ENCODE measurements around the gene PRKCE.

The PRKCE gene

GRCh38 chr2:45631955-45632354 lies 19.5 kb upstream of the PRKCE start:
- DNase-seq (ENCODE audit: low read depth, low spot score) = no peak

DNA sequence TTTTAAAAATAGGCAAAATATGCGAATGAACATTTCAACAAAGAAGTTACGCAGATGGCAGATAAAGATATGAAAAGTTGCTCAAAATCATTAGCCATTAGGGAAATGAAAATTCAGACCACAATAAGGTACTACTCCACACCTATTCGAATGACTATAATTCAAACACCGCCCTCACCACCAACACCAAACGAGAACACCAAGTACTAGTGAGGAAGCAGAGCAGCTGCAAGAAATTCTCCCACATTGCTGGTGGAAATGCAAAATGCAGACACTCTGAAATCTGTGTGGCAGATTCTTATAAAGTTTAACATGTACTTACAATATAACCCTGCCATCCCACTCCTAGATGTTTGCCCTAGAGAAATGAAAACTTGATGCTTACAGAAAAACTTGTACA lies 17.3 kb upstream of the PRKCE start:
- no peak for DNase-seq (ENCODE audit: low read depth, low spot score)

DNA sequence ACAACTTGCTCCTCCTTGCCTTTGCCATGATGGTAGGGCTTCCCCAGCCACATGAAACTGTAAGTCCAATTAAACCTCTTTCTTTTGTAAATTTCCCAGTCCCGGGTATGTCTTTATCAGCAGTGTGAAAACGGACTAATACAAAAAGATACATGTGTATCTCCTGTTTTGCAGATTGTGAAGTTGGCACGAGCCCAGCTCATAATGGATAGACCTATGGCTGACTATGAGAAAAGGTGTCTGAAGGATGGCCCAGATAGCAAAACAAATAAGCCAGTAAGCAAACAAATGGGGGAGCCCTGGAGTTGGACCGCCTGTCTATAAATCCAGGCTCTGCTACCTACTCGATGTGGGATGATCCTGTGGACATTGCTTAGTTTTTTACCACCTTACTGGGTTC lies 15.5 kb upstream of the PRKCE start:
- no peak for DNase-seq (ENCODE audit: low read depth, low spot score)

GRCh38 chr2:45637440-45637839 lies 14.0 kb upstream of the PRKCE start:
- DNase-seq (ENCODE audit: low read depth, low spot score) = no peak

DNA sequence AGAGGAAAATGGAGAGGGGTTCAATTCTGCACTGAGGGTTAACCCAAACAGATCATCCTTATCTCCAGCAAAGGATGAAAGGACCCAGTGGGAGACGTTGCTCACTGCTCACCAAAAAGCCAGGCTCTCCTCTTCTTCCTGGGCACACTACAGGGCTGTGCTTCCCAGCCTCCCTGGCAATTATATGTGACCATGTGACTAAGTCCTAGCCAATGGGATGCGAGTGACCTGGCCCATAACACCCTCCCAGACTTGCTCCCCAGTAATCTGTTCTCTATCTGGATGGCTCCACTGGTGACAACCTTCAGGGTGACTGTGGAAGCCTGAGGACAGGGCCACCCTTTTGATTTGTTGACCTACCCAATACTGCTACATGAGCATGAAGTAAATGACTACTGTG lies 10.9 kb upstream of the PRKCE start:
- no peak for DNase-seq (ENCODE audit: low read depth, low spot score)

- DNase-seq (ENCODE audit: low read depth, low spot score) = peak; percentile 34
Measured at GRCh38 chr2:45643095-45643494, 8.4 kb upstream of the PRKCE start.

- DNase-seq (ENCODE audit: low read depth, low spot score) = peak; percentile 86
Measured at GRCh38 chr2:45643543-45644542, 7.6 kb upstream of the PRKCE start.

GRCh38 chr2:45646289-45646688 lies 5.2 kb upstream of the PRKCE start:
- DNase-seq (ENCODE audit: low read depth, low spot score) = no peak

GRCh38 chr2:45647356-45647755 lies 4.1 kb upstream of the PRKCE start:
- no peak for DNase-seq (ENCODE audit: low read depth, low spot score)

- DNase-seq (ENCODE audit: low read depth, low spot score) = no peak
Measured at GRCh38 chr2:45647986-45648520, 3.4 kb upstream of the PRKCE start.

DNA sequence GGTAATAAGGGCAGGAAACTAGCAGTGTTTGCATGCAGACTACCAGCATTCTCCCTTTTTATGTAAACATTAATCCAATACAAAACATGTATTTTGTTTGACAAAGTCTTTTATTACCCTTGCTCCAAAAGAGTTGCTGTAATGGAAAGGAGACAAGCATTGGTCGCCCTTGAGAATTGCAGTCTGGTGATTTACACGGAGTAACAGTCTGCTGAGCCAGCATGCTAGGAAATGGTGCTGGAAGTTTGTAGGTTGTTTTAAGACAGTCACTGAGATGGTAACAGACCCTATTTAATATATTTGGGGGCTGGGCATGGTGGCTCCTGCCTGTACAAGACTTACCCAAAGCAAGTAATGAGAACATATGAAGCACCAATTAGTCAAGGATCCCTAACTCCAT lies 2.8 kb upstream of the PRKCE start:
- DNase-seq (ENCODE audit: low read depth, low spot score) = no peak

DNA sequence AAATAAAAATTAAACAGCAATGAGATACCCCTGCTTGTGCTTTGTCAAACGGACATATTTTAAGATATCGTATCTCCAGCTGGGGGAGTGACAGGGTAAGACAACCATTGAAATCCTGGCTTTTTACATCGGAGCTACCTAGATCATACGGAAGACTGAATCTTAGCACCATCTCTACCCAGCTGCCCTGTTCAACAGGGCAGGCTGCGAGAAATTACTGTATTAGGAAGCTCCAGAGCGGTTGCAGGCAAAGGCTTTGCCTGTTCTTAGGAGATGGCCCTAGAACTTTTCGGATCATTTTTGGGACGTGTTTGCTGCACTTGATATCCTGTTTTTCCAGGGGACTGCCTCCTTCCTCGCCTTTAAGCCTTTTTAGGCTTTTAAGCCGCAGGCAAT lies 2.0 kb upstream of the PRKCE start:
- no peak for DNase-seq (ENCODE audit: low read depth, low spot score)

DNA sequence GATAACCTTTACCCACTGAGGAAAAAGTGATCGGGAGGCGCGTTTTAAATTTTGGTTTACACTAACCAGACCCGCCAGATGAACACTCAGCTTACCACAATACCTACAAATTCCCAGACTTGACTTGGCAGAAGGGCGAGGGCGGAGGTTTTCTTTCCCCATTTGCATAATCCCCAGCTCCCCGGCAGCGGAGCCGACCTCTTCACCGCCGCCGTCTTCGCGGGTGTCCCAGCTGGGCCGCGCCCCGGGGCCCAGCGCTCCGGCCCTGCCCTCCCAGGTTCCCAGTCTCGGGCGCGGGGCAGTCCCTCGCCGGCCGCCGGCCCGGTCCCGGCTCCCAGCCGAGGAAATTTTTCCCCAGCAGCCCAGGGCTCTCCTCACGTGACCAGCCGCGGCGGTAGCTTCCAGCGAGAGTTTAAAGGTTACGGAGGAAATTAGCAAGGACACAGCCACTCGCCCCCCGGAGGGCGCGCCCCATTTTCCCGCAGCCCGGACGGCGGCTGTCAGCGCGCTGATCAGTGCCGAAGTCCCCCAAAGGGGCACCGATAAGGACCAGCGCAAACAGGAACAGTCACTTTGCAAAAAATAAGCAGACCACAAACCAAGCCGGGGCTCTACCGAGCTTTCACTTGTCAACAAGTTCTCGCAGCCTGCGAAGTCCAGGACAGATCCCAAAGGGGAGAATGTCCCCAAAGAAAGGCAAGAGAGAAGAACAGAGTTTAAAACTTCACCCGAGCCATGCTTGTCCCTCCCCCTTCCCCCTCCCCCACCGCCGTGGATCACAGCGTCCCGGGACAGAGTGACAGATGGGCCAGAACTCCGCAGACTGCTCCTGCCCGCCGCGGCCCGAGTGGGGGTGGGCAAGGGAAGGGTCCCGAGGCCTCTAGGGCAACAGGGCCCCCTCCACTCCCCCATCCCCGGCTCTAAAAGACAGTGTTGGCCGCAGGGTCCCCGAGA lies 1.3 kb upstream of the PRKCE start:
- DNase-seq (ENCODE audit: low read depth, low spot score) = peak; percentile 79

DNA sequence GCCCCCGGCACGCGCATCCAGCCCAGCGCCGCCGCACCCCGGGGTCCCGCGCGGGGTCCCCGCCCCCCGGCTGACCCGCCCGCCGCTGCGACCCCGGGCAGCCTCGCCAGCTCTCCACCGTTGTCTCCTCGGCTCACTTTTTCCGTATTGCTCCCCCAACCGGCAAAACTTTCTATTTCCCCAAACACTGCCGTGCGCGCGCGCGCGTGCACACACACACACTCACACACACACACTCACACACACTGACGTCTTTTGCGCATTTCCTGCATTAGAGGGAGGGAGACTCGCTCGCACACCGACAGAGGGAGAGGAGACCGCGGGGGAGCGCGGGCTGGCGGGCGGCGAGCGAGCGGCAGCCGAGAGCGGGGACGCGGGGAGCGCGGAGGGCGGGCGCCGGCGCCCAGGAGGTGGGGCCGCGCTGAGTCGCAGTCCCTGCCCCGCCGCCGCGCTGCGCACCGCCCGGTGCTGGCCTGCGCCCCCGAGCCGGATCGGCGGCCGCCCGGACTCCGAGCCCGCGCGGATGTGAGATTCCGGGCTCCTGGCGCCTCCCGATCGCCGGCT lies 542 bp upstream of the PRKCE start:
- DNase-seq (ENCODE audit: low read depth, low spot score) = peak; percentile 85

DNA sequence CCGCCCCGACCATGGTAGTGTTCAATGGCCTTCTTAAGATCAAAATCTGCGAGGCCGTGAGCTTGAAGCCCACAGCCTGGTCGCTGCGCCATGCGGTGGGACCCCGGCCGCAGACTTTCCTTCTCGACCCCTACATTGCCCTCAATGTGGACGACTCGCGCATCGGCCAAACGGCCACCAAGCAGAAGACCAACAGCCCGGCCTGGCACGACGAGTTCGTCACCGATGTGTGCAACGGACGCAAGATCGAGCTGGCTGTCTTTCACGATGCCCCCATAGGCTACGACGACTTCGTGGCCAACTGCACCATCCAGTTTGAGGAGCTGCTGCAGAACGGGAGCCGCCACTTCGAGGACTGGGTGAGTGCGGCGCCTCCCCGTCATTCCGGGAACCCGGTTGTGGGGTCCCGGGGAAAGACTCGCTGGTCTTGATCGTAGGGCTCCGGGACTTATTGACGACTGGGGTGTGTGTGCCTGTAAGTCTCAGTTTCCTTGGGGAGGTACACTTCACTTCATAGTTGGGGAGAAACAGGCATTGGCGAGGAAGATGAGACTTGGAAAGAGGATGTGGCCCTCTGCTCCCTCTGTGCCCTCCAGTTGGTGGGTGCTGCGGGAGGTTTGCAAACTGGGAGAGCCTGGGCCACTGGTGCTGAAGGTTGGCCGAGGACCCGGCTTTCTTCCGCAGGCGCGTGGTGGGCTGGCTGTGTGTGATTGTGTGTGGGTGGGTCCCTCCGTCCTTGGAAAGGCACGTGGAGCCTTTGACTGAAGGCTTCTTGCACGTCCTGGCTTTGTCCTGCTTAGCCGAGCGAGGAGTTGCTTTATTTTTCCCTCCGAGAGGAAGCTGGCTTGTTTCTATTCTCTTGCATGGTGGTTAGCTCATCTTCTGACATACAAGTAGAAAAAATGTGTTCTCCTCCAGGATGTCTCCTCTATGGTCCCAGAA lies 886 bp downstream of the PRKCE start:
- peak; percentile 32 for DNase-seq (ENCODE audit: low read depth, low spot score)

DNA sequence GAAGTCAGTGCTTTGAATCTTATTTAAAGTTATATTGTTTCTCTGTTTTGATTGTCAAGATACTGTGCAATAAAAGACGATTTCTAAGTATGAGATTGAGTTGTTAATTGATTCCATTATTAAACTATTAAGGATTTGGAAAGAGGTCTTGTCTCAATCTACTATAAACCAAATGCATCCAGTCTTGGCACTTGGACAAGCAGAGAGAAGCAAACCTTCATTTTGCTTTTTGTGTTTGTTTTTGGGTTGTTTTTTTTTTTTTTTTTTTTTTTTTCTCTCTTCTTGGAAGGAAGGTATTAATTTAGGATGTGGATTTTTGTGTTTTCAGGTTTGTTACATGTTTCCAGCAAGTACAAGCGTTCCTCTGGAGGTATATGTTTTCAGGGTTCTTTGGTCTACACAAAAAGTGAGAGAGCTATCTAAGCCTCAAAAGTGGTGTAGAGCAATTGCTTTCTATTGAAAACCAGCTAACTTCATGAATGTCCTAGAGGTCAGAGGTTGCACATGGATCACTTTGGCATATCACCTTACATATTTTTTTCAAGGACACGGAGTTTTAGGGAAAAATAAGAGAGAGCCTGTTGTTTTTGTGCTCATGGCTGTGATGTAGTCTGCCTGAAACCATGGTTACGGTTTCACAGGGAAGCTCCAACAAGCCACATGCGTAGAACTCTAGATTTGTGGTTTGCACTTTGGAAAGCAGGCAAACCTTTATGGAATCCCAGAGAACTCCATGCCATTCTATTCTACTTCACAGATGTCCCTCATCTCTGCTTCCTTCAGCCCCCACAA lies 1.8 kb downstream of the PRKCE start:
- no peak for DNase-seq (ENCODE audit: low read depth, low spot score)

DNA sequence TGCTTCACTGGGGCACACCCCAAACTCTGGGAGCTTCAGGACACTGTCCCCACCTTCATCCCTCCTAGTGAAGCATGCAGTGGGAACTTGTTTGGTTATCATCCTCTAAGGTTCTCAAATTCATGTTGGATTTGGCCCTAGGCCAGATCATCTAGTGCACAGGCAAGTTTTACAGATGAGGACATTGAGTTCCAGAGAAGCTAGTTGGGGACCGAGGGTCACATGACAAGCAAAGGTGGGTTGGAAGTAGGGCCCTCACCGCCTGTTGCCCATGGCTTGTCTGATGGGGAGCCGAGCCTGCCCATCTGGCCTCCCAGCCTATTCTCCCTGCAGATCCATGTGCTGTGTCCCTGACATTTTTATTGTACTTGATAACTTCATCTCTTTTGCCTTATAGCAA lies 2.8 kb downstream of the PRKCE start:
- no peak for DNase-seq (ENCODE audit: low read depth, low spot score)

GRCh38 chr2:45661828-45662227 lies 10.4 kb downstream of the PRKCE start:
- no peak for DNase-seq (ENCODE audit: low read depth, low spot score)

DNA sequence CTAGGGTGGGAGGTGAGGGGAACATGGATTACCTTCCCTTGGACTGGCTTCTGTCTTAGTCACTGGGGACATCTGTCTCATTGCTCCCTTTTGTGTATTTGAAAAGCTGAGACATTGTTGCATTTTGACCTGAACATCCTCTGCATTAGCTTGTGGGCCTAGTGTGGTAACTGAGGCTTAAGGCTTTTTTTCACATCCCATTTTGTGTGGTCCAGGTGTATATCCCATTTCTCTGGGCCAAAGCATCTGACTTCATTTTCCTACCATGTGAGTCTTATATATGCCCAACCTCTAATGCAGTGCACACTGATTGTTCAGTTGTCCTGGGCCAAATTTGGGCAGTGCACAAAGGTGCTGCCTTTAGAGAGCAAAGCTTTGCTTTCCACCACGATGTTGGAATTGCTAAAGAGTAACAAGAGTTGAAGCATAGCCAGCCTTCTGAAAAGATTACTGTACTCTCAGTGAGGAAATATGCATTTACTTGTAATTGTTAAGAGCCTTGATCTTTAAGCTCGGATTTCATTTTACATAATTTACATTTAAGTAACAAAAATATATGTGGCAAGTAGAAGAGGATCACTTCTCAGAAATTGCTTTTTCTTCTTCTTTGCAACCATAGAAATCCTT lies 13.3 kb downstream of the PRKCE start:
- no peak for DNase-seq (ENCODE audit: low read depth, low spot score)
